Measurements from ENCODE around the gene MS4A10. TPM values are rescaled to one million over a fixed set of nuclear protein-coding genes. Genes with fewer than 3 reads are reported as not detected.

The MS4A10 gene
- total and polyA plus RNA-seq, 10 of the 15 experiments (the other 5 are each of a cell fraction or from before 2014, with no cell fraction given): not detected

GRCh38 chr11:60765355-60765754 lies 19.8 kb upstream of the MS4A10 start (continued):
- TF ChIP-seq KDM1A (IDR thresholded peaks at IDR 0.05; ENCODE audit: borderline replicate concordance) (no peak), ETV6 (conservative IDR thresholded peaks at IDR 0.05 in 1 of 2, IDR thresholded peaks at IDR 0.05 in 1 of 2; ENCODE audit: borderline replicate concordance in 1 of 2, low read depth in 1 of 2) (no peak), ESRRA (IDR thresholded peaks at IDR 0.05; ENCODE audit: low read length) (no peak), NFIC (IDR thresholded peaks at IDR 0.05; ENCODE audit: low read depth, low read length) (no peak), YBX1 (IDR thresholded peaks at IDR 0.05) (no peak), BACH1 (IDR thresholded peaks at IDR 0.05; ENCODE audit: borderline replicate concordance) (no peak), SUZ12 (IDR thresholded peaks at IDR 0.05; ENCODE audit: unreplicated experiment) (no peak), CHD2 (IDR thresholded peaks at IDR 0.05; ENCODE audit: borderline replicate concordance, low read depth, low read length) (no peak), ZNF687 (IDR thresholded peaks at IDR 0.05) (no peak), POU2F2 (IDR thresholded peaks at IDR 0.05; ENCODE audit: borderline replicate concordance, low read depth, low read length) (peak; percentile 80; the same call in 1 of the 3 replicates), SMARCA5 (IDR thresholded peaks at IDR 0.05) (peak; percentile 44; the same call in 1 of the 2 replicates), SKIL (IDR thresholded peaks at IDR 0.05; ENCODE audit: low read depth, poor library complexity, severe bottlenecking) (no peak), YY1 (IDR thresholded peaks at IDR 0.05; ENCODE audit: low read depth, low read length) (0 out of 2 replicates have a peak, but pooled peaks have one; percentile 15), HDAC2 (IDR thresholded peaks at IDR 0.05) (no peak), FOXK2 (IDR thresholded peaks at IDR 0.05) (no peak), WRNIP1 (IDR thresholded peaks at IDR 0.05; ENCODE audit: borderline replicate concordance, low read depth, low read length) (no peak)
- TF ChIP-seq, protein P1, sequence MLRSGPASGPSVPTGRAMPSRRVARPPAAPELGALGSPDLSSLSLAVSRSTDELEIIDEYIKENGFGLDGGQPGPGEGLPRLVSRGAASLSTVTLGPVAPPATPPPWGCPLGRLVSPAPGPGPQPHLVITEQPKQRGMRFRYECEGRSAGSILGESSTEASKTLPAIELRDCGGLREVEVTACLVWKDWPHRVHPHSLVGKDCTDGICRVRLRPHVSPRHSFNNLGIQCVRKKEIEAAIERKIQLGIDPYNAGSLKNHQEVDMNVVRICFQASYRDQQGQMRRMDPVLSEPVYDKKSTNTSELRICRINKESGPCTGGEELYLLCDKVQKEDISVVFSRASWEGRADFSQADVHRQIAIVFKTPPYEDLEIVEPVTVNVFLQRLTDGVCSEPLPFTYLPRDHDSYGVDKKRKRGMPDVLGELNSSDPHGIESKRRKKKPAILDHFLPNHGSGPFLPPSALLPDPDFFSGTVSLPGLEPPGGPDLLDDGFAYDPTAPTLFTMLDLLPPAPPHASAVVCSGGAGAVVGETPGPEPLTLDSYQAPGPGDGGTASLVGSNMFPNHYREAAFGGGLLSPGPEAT (IDR thresholded peaks at IDR 0.05; ENCODE audit: low read depth): no peak
- TF ChIP-seq, protein P2, sequence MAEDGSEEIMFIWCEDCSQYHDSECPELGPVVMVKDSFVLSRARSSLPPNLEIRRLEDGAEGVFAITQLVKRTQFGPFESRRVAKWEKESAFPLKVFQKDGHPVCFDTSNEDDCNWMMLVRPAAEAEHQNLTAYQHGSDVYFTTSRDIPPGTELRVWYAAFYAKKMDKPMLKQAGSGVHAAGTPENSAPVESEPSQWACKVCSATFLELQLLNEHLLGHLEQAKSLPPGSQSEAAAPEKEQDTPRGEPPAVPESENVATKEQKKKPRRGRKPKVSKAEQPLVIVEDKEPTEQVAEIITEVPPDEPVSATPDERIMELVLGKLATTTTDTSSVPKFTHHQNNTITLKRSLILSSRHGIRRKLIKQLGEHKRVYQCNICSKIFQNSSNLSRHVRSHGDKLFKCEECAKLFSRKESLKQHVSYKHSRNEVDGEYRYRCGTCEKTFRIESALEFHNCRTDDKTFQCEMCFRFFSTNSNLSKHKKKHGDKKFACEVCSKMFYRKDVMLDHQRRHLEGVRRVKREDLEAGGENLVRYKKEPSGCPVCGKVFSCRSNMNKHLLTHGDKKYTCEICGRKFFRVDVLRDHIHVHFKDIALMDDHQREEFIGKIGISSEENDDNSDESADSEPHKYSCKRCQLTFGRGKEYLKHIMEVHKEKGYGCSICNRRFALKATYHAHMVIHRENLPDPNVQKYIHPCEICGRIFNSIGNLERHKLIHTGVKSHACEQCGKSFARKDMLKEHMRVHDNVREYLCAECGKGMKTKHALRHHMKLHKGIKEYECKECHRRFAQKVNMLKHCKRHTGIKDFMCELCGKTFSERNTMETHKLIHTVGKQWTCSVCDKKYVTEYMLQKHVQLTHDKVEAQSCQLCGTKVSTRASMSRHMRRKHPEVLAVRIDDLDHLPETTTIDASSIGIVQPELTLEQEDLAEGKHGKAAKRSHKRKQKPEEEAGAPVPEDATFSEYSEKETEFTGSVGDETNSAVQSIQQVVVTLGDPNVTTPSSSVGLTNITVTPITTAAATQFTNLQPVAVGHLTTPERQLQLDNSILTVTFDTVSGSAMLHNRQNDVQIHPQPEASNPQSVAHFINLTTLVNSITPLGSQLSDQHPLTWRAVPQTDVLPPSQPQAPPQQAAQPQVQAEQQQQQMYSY (CRISPR knock-in tag; IDR thresholded peaks at IDR 0.05): no peak
- TF ChIP-seq, protein P3, sequence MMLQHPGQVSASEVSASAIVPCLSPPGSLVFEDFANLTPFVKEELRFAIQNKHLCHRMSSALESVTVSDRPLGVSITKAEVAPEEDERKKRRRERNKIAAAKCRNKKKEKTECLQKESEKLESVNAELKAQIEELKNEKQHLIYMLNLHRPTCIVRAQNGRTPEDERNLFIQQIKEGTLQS (IDR thresholded peaks at IDR 0.05; ENCODE audit: borderline replicate concordance, extremely low read depth, low read depth, low read length): no peak
